Transverse colon (tissue), 4 donors: Measurements from ENCODE around the gene CDH12. TPM values are rescaled to one million over a fixed set of nuclear protein-coding genes. Genes with fewer than 3 reads are reported as not detected.

Source experiments
- DNase-seq: peaks from one replicate; pipeline ENCODE4 v3.0.0-alpha.2; 2019
- H3K27ac ChIP-seq, 4 donors: fragments of 200-600 bp; sonication (generic); 2 replicates each; pipeline ENCODE4 v1.5.1; 2016 to 2018; ENCODE audit warnings: inconsistent platforms in 4 of 4
- H3K27me3 ChIP-seq: fragments of 200-600 bp; sonication (generic); 2 replicates; pipeline ENCODE4 v1.5.1; 2017; ENCODE audit warnings: inconsistent platforms
- H3K36me3 ChIP-seq, 4 donors: fragments of 200-600 bp; sonication (generic); 2 replicates each; pipeline ENCODE4 v1.5.1; 2017 to 2019; ENCODE audit warnings: inconsistent platforms in 4 of 4
- H3K4me1 ChIP-seq, 4 donors: fragments of 200-600 bp; sonication (generic); 2 replicates each; pipeline ENCODE4 v1.5.1; 2017 to 2020; ENCODE audit warnings: inconsistent platforms in 4 of 4
- H3K4me3 ChIP-seq, 4 donors: fragments of 200-600 bp; sonication (generic); 1 replicate in 1 of 4; 2 replicates in 3 of 4; pipeline versions ENCODE4 v1.5.1 to v1.6.1; 2017 to 2019; ENCODE audit warnings: inconsistent platforms in 4 of 4
- H3K9me3 ChIP-seq, 2 donors: fragments of 200-600 bp; sonication (generic); 2 replicates each; pipeline ENCODE4 v1.5.1; 2017 to 2019; ENCODE audit warnings: inconsistent platforms in 2 of 2
- EP300 ChIP-seq: sonication (generic); formaldehyde crosslinking; IDR thresholded peaks from one replicate; pipeline ENCODE4 v1.6.1; 2017; ENCODE audit warnings: antibody characterized with exemption, low read depth
- POLR2A ChIP-seq: fragments of 450-650 bp; IDR thresholded peaks from one replicate; pipeline ENCODE4 v1.6.1; 2016; ENCODE audit warnings: antibody characterized with exemption, mild to moderate bottlenecking, moderate library complexity
- POLR2AphosphoS5 ChIP-seq, 3 donors: sonication (generic); formaldehyde crosslinking; IDR thresholded peaks; one replicate each; pipeline ENCODE4 v1.6.1; 2016; ENCODE audit warnings: antibody characterized with exemption in 3 of 3
- WGBS, 2 donors: methylation state at CpG; one replicate each; pipeline ENCODE4 v1.1.5; 2018; ENCODE audit warnings: low coverage in 1 of 2; 5-methylcytosine and 5-hydroxymethylcytosine counted together
- in situ Hi-C, 4 donors: fragments of 200-750 bp; cut with MboI; loops; one replicate each; pipeline versions ENCODE4 v1.15.0 to v1.15.1; 2017; ENCODE audit warnings: low sequenced_read_pairs in 3 of 4, low pct_ligation_motif_present in 1 of 4, low pct_unique_long_range_greater_than_20kb in 1 of 4
- intact Hi-C: fragments of 100-400 bp; cut with DNase I; formaldehyde crosslinking; loops from one replicate; pipeline ENCODE4 v1.15.1; 2023; ENCODE audit warnings: low total_unique reads
- total RNA-seq, 4 donors: library from RNA; depleted of rRNA; stranded (reverse); fragments of >200 nt; gene quantifications; one replicate each; pipeline ENCODE4 v1.1.0, GENCODE V29; 2016
- TF ChIP-seq, protein P1 (sequence below), 5 experiments: fragments of 200-600 bp in 3 of 5; fragments of 450-650 bp in 2 of 5; sonication (generic) in 3 of 5; IDR thresholded peaks; 1 replicate in 2 of 5; 2 replicates in 3 of 5; pipeline ENCODE4 v1.5.1; 2016 to 2017; ENCODE audit warnings: antibody characterized with exemption in 5 of 5, inconsistent platforms in 3 of 5, mild to moderate bottlenecking in 2 of 5, moderate library complexity in 1 of 5

Gene CDH12
- total RNA-seq, 4 donors from 2014 or later, result 0.14 TPM; not detected in 3

DNA sequence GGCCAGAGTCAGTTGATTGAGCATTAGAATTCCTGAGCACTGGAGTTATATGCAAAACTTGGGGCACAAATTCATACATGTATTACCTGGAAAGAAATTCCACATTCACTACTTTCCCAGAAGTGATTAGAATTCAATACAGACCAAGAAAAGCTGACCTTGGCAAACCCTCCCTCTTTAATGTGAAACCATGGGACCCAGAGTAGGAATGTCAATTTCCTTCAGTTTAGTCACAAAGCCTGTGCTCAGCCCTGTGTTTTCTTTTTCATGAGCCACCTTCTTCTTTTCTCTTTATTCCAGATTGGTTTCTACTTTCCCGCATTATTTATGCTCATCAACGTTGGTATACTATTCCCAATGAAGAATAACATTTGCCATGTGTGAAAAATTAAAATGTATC is 420.2 kb downstream of the CDH12 start:
- 80 to 81% methylated on average over 2 of the region's 2 CpGs for WGBS, 2 donors
- no peaks in the 10 kb centered on the region for H3K9me3 ChIP-seq
- no peaks in the 10 kb centered on the region for H3K4me1 ChIP-seq
- intact Hi-C loops, result no loop called here
- no peaks in the 10 kb centered on the region for H3K36me3 ChIP-seq
- no peak for DNase-seq
- H3K27ac ChIP-seq, result no peak overlapping the region
- in situ Hi-C loops, result no loop called here
- no peaks in the 10 kb centered on the region for H3K27me3 ChIP-seq
- TF ChIP-seq EP300, result no peak
- no peak for TF ChIP-seq POLR2AphosphoS5 (IDR thresholded peaks at IDR 0.05)
- TF ChIP-seq POLR2A, result no peak
- TF ChIP-seq, protein P1, sequence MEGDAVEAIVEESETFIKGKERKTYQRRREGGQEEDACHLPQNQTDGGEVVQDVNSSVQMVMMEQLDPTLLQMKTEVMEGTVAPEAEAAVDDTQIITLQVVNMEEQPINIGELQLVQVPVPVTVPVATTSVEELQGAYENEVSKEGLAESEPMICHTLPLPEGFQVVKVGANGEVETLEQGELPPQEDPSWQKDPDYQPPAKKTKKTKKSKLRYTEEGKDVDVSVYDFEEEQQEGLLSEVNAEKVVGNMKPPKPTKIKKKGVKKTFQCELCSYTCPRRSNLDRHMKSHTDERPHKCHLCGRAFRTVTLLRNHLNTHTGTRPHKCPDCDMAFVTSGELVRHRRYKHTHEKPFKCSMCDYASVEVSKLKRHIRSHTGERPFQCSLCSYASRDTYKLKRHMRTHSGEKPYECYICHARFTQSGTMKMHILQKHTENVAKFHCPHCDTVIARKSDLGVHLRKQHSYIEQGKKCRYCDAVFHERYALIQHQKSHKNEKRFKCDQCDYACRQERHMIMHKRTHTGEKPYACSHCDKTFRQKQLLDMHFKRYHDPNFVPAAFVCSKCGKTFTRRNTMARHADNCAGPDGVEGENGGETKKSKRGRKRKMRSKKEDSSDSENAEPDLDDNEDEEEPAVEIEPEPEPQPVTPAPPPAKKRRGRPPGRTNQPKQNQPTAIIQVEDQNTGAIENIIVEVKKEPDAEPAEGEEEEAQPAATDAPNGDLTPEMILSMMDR (IDR thresholded peaks at IDR 0.05), result no peak
- H3K4me3 ChIP-seq, result no peak overlapping the region

DNA sequence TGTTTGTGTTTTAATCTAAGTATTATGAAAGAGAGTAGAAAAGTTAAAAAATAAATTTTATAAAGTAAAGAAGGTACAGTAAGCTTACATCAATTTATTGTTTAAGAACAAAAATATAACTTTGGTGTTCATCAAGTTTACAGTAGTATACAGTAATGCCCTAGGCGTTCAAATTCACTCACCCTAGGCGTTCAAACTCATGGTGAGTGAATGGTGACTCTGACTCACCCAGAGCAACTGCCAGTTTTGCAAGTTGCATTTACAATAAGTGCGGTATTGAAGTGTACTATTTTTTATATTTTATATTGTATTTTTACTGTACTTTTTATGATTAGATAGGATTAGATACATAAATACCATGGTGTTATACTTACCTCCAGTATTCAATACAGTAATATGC is 421.3 kb downstream of the CDH12 start:
- in situ Hi-C loops, result no loop called here

DNA sequence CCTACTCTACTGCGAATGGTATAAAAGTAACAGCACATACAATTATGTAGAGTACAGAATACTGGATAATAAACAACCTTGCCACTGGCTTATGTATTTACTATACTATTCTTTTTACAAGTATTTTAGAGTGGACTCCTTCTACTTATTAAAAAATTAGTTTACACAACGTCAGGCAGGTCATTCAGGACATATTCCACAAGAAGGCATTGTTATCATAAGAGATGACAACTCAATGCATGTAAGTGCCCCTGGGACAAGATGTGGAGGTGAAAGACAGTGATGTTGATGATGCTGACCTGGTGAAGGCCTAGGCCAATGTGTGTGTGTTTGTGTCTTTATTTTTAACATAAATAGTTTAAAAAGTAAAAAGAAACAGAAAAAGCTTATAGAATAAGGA is 421.7 kb downstream of the CDH12 start:
- no peak overlapping the region for H3K27ac ChIP-seq
- H3K27me3 ChIP-seq, result no peaks in the 10 kb centered on the region
- in situ Hi-C loops (no loop called here), intact Hi-C loops (no loop called here)
- WGBS, 2 donors, result 49% methylated on average over 2 of the region's 2 CpGs
- H3K9me3 ChIP-seq, result no peaks in the 10 kb centered on the region
- TF ChIP-seq POLR2AphosphoS5 (IDR thresholded peaks at IDR 0.05), result no peak
- H3K36me3 ChIP-seq, result no peaks in the 10 kb centered on the region
- DNase-seq, result no peak
- no peaks in the 10 kb centered on the region for H3K4me1 ChIP-seq
- no peak overlapping the region for H3K4me3 ChIP-seq

More for the DNA sequence above, 421.3 kb downstream of the CDH12 start:
- H3K9me3 ChIP-seq, result no peaks in the 10 kb centered on the region
- no peak overlapping the region for H3K4me3 ChIP-seq
- TF ChIP-seq EP300 (no peak), POLR2A (no peak), POLR2AphosphoS5 (IDR thresholded peaks at IDR 0.05) (no peak)
- TF ChIP-seq, protein P1 (IDR thresholded peaks at IDR 0.05), result no peak
- no peaks in the 10 kb centered on the region for H3K36me3 ChIP-seq
- intact Hi-C loops, result no loop called here
- WGBS, 2 donors, result 72 to 83% methylated on average over 3 of the region's 3 CpGs
- H3K27me3 ChIP-seq, result no peaks in the 10 kb centered on the region
- no peak for DNase-seq
- no peak overlapping the region for H3K27ac ChIP-seq
- H3K4me1 ChIP-seq, result no peaks in the 10 kb centered on the region

DNA sequence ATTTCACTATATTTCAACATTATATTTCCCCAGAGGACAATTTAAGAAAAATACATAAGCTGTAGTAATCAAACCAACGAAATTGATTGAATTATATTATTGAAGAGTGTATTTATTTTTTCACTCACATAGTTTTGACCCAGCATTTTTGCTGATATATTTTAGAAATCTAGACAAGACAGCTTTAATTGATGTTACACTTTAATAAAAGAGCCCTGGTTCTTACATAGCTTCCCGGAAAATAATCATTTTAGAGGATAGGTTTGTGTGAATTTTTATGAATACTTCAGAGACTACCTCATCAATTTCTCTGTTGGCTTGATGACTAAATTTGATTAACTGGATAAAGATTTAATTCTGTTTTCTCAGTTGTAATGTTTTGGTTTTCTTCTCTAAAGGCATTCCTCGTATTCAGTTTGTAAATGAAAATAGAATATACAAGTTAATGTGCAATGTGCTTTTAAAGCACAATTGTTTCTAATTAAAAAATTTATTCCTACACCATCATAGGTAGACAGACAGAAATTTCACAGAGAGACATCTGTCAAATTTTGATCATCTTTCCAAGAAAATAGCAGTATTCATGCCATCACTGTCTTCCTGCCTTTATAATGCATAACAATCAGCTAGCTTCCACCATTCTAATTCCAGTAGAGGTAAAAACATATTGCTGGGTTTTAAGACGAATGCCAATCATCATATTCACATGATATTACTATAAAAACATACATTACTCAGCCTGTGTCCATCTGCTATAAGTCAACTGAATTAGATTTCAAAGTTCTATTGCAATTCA is 441.4 kb downstream of the CDH12 start:
- WGBS, 2 donors, result 40 to 52% methylated on average over 4 of the region's 4 CpGs
- intact Hi-C loops, result no loop called here
- in situ Hi-C loops, result no loop called here
- no peaks in the 10 kb centered on the region for H3K4me1 ChIP-seq
- no peaks in the 10 kb centered on the region for H3K27me3 ChIP-seq
- H3K9me3 ChIP-seq, result no peaks in the 10 kb centered on the region
- DNase-seq, result no peak
- H3K4me3 ChIP-seq, result no peak overlapping the region
- no peak for TF ChIP-seq POLR2A
- no peak for TF ChIP-seq EP300
- TF ChIP-seq, protein P1 (IDR thresholded peaks at IDR 0.05), result no peak
- TF ChIP-seq POLR2AphosphoS5 (IDR thresholded peaks at IDR 0.05), result no peak
- no peaks in the 10 kb centered on the region for H3K36me3 ChIP-seq
- H3K27ac ChIP-seq, result no peak overlapping the region

DNA sequence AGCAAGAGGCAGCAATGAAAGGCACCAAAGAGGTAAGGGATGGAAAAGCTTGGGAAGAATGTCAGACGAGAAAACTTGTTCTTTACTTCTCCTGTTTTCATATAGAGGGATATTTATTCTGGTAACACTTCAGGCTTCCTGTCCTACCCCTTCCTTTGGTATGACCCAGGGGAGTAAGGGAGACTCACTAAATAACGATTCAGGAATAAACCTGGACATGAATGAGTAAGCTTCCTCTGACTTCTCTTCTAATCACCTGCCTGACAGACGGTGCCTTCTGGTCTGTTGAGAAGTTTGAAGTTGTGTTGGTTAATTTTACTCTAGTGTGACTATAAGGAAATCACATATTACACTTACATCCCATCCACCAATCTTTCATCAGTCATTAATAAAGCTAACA is 461.2 kb downstream of the CDH12 start:
- TF ChIP-seq, protein P1 (IDR thresholded peaks at IDR 0.05), result no peak
- no peak for TF ChIP-seq POLR2A
- TF ChIP-seq POLR2AphosphoS5 (IDR thresholded peaks at IDR 0.05), result no peak
- TF ChIP-seq EP300, result no peak
- Histone ChIP-seq H3K27me3 (no peaks in the 10 kb centered on the region), H3K4me3 (no peak overlapping the region), H3K36me3 (no peaks in the 10 kb centered on the region), H3K9me3 (no peaks in the 10 kb centered on the region), H3K4me1 (no peaks in the 10 kb centered on the region), H3K27ac (no peak overlapping the region)
- in situ Hi-C loops, result no loop called here
- 70 to 74% methylated on average over 3 of the region's 3 CpGs for WGBS, 2 donors
- DNase-seq, result no peak
- intact Hi-C loops, result no loop called here
